ENCODE measurements around the gene AKT1S1. TPM values are rescaled to one million over a fixed set of nuclear protein-coding genes. Genes with fewer than 3 reads are reported as not detected.
A peak's percentile ranks its signal among the peaks of the same experiment; 100 is the strongest.

Gene AKT1S1
- total and polyA plus RNA-seq, 5 donors from 2014 or later, result 3.0 to 12.9 (median 4.1) TPM

DNA sequence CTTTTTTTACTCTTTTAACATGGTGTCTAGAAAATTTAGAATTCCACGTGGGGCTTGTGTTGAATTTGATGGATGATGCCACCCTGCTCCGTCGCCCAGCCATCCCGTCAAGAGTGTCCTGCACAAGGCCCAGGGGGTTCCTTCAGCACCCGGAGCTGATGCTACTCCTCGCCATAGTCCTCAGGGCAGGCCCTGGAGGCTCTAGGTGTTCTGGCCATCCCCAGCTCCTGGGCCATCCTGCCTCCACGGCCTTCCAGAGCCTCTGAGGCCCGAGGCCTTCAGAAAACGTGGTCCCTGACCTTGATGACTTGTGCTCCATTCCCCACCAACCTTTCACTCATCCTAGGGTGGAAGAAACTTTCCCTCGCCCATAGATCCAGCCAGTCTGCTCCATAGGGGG, 3.3 kb downstream of the AKT1S1 start:
- peaks cover 0 to 50% (median 15%) of the 10 kb centered on the region in 4 donors for H3K4me1 Mint-ChIP-seq
- DNase-seq (no peak), ATAC-seq (ENCODE audit: low read depth in 2 of 2) (no peak)
- no peak overlapping the region for H3K4me3 ChIP-seq (ENCODE audit: low read depth, low read length)
- no peaks in the 10 kb centered on the region for H3K27me3 ChIP-seq (ENCODE audit: control insufficient read depth, insufficient read depth, low read length)
- H3K36me3 Mint-ChIP-seq, result peaks cover 4% of the 10 kb centered on the region
- no peaks in the 10 kb centered on the region for H3K36me3 ChIP-seq (ENCODE audit: control insufficient read depth, insufficient read depth, low read length)
- H3K4me3 Mint-ChIP-seq, result peak overlapping the region in 2 of 4 donors; percentile 5 to 33
- H3K9me3 Mint-ChIP-seq, result no peaks in the 10 kb centered on the region
- H3K27ac ChIP-seq (ENCODE audit: insufficient read depth, low read length, poor library complexity, severe bottlenecking), result no peak overlapping the region
- H3K27me3 Mint-ChIP-seq, result no peaks in the 10 kb centered on the region
- no peak overlapping the region for H3K27ac Mint-ChIP-seq
- H3K4me1 ChIP-seq (ENCODE audit: control insufficient read depth, insufficient read depth, low read length, poor library complexity, severe bottlenecking), result peaks cover 36% of the 10 kb centered on the region
- H3K9me3 ChIP-seq (ENCODE audit: control insufficient read depth in 2 of 2, low read length in 2 of 2), result no peaks in the 10 kb centered on the region

DNA sequence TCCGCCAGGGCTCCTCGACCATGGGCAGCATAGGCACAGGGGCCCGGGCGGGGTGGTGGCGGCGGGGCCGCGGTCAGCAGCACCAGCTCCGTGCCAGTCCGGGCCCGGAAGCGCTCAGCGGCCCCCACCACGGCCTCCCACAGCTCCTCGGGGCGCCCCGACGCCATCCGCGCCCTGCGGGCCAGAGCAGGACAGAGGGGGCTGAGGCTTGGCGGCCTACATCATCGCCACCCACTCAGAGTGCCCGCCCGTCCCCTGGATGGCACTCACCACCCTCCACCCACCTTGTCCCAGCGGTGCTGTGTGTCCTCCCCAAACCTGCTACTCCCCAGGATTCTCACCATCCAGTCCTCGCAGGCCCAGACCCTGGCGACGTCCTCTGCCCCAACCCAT, 4.0 kb downstream of the AKT1S1 start:
- Mint-ChIP-seq H3K4me1 (peaks cover 0 to 43% (median 12%) of the 10 kb centered on the region in 4 donors), H3K9me3 (no peaks in the 10 kb centered on the region), H3K36me3 (peaks cover 3% of the 10 kb centered on the region), H3K4me3 (no peak overlapping the region), H3K27ac (no peak overlapping the region), H3K27me3 (no peaks in the 10 kb centered on the region)
- H3K27ac ChIP-seq (ENCODE audit: insufficient read depth, low read length, poor library complexity, severe bottlenecking), result no peak overlapping the region
- no peak overlapping the region for H3K4me3 ChIP-seq (ENCODE audit: low read depth, low read length)
- ATAC-seq (ENCODE audit: low read depth in 2 of 2), result no peak
- DNase-seq, result no peak
- no peaks in the 10 kb centered on the region for H3K27me3 ChIP-seq (ENCODE audit: control insufficient read depth, insufficient read depth, low read length)
- peaks cover 34% of the 10 kb centered on the region for H3K4me1 ChIP-seq (ENCODE audit: control insufficient read depth, insufficient read depth, low read length, poor library complexity, severe bottlenecking)
- H3K9me3 ChIP-seq (ENCODE audit: control insufficient read depth in 2 of 2, low read length in 2 of 2), result no peaks in the 10 kb centered on the region
- H3K36me3 ChIP-seq (ENCODE audit: control insufficient read depth, insufficient read depth, low read length), result no peaks in the 10 kb centered on the region

DNA sequence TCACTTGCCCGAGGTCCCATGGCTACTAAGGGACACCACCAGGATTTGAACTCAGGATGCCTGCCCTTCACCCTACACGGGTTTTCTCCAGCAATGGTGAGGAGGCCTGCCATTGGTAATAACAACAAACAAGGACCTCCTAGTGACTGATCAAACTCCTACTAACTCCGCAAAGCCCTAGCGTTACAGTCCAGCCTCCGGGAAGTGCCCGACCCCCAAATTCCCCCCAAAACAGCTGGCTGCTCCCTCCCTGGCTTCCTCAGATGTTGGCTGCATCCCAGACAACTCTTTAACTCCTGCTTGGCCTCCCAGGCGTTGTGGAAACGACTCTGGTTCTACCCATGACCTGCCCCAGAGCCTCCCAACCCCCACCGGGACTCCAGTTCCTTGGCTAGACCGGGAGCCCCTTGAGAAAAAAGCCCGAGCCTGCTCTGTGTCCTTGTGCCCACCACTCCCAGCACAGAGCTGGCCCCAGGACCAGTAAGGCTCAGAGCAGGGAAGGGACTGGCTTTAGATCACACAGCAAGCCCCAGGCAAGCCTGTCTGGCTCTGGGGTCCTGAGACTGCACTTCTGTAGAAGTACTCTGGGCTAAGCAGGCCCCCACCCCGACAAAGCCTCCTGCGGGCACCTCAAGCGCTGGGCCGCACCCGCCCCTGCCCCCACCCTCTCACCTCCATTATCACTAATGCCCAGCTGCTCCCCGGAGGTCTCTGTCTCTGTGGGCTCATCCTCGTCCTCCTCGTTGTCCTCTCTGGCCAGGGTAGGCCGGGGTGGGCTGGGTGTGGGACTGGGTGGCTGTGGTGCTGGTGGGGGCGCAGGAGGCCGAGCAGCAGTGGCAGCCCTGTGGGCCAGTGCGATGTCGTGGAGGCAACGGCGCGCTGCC, 4.7 kb downstream of the AKT1S1 start:
- no peak for DNase-seq
- peak overlapping the region in 3 of 4 donors; percentile 58 to 82 (median 61) for H3K4me3 Mint-ChIP-seq

DNA sequence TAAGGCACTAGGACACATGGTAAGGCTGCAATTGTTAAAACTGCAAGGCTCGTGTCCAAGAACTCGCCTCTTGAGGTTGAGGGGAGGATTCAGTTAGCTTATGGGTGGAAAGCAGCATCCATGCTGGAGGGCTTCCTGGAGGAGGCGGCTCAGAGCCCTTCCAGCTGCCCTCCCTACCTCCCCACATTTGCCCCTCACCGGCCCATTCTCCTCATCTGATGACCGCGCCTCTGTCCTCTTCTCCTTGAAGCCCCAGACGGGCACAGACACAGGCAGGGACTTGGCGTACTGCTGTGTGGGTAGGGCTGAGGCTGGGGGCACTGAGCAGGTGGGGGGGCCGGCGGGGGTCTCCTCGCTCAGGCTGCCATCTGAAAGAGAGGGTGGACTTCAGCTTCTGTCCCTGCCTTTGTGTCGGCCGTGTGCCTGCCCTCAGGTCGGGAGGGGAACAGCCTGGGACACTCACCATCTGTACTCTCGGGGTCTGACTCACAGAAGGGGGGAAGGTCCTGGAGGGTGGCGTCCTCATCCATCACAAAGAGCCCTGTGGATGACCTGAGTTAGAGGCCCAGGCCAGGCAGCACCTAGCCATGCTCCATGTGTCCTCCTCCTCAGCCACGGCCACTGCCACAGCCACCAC, 5.7 kb downstream of the AKT1S1 start:
- Histone ChIP-seq H3K4me3 (ENCODE audit: low read depth, low read length) (no peak overlapping the region), H3K4me1 (ENCODE audit: control insufficient read depth, insufficient read depth, low read length, poor library complexity, severe bottlenecking) (peaks cover 40% of the 10 kb centered on the region), H3K27ac (ENCODE audit: insufficient read depth, low read length, poor library complexity, severe bottlenecking) (no peak overlapping the region), H3K27me3 (ENCODE audit: control insufficient read depth, insufficient read depth, low read length) (no peaks in the 10 kb centered on the region), H3K36me3 (ENCODE audit: control insufficient read depth, insufficient read depth, low read length) (no peaks in the 10 kb centered on the region), H3K9me3 (ENCODE audit: control insufficient read depth in 2 of 2, low read length in 2 of 2) (no peaks in the 10 kb centered on the region)
- no peak for ATAC-seq (ENCODE audit: low read depth in 2 of 2)
- peak overlapping the region; percentile 31 to 89 (median 60) for H3K4me3 Mint-ChIP-seq
- no peaks in the 10 kb centered on the region for H3K36me3 Mint-ChIP-seq
- peak overlapping the region in 1 of 3 donors; percentile 32 for H3K27ac Mint-ChIP-seq
- H3K27me3 Mint-ChIP-seq, result peaks cover 10% of the 10 kb centered on the region
- no peaks in the 10 kb centered on the region for H3K9me3 Mint-ChIP-seq
- no peak for DNase-seq
- H3K4me1 Mint-ChIP-seq, result peaks cover 0 to 54% (median 12%) of the 10 kb centered on the region in 4 donors

More for the DNA sequence above, 4.7 kb downstream of the AKT1S1 start:
- Histone ChIP-seq H3K36me3 (ENCODE audit: control insufficient read depth, insufficient read depth, low read length) (no peaks in the 10 kb centered on the region), H3K27ac (ENCODE audit: insufficient read depth, low read length, poor library complexity, severe bottlenecking) (no peak overlapping the region), H3K4me1 (ENCODE audit: control insufficient read depth, insufficient read depth, low read length, poor library complexity, severe bottlenecking) (peaks cover 33% of the 10 kb centered on the region), H3K4me3 (ENCODE audit: low read depth, low read length) (no peak overlapping the region), H3K27me3 (ENCODE audit: control insufficient read depth, insufficient read depth, low read length) (no peaks in the 10 kb centered on the region), H3K9me3 (ENCODE audit: control insufficient read depth in 2 of 2, low read length in 2 of 2) (no peaks in the 10 kb centered on the region)
- no peak for ATAC-seq (ENCODE audit: low read depth in 2 of 2)
- peaks cover 4% of the 10 kb centered on the region for H3K27me3 Mint-ChIP-seq
- no peaks in the 10 kb centered on the region for H3K36me3 Mint-ChIP-seq
- H3K27ac Mint-ChIP-seq, result peak overlapping the region in 1 of 3 donors; percentile 32
- H3K9me3 Mint-ChIP-seq, result no peaks in the 10 kb centered on the region
- H3K4me1 Mint-ChIP-seq, result peaks cover 0 to 46% (median 9%) of the 10 kb centered on the region in 4 donors

DNA sequence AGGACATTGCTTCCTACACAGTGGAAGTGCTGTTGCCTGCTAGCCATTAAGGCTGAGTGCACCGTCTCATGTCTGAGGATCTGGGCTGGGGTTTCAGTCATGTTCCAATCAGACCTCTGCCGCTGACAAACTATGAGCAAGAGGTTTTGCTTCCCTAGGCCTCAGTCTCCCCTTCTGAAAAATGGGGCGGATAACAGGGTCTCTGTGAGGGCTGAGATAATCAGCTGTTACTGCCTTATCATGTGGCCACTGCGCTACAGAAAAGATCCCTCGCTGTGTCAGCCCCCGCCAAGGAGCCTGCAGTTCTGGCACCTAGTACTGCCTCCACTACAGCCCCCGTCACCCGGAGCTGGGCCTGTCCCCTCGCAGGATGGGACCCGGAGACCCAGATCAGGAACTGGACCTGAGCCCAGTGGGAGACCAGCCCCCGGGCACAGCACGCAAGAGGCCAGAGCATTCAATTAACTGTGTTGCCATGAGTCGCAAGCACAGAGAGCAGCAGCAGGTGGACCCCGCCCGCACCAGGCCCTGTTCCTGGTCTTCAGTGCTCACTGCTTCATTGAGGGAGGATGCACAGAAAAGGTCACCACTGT, 6.8 kb downstream of the AKT1S1 start:
- Histone ChIP-seq H3K9me3 (ENCODE audit: control insufficient read depth in 2 of 2, low read length in 2 of 2) (no peaks in the 10 kb centered on the region), H3K36me3 (ENCODE audit: control insufficient read depth, insufficient read depth, low read length) (no peaks in the 10 kb centered on the region), H3K4me3 (ENCODE audit: low read depth, low read length) (peak overlapping the region; percentile 58), H3K4me1 (ENCODE audit: control insufficient read depth, insufficient read depth, low read length, poor library complexity, severe bottlenecking) (peaks cover 42% of the 10 kb centered on the region), H3K27me3 (ENCODE audit: control insufficient read depth, insufficient read depth, low read length) (no peaks in the 10 kb centered on the region), H3K27ac (ENCODE audit: insufficient read depth, low read length, poor library complexity, severe bottlenecking) (peak overlapping the region; percentile 98)
- no peak for DNase-seq
- Mint-ChIP-seq H3K4me1 (peaks cover 0 to 59% (median 19%) of the 10 kb centered on the region in 4 donors), H3K27me3 (peaks cover 10% of the 10 kb centered on the region), H3K9me3 (no peaks in the 10 kb centered on the region), H3K36me3 (no peaks in the 10 kb centered on the region), H3K4me3 (peak overlapping the region in 2 of 4 donors; percentile 57 to 93), H3K27ac (peak overlapping the region in 1 of 3 donors; percentile 84)
- no peak for ATAC-seq (ENCODE audit: low read depth in 2 of 2)

DNA sequence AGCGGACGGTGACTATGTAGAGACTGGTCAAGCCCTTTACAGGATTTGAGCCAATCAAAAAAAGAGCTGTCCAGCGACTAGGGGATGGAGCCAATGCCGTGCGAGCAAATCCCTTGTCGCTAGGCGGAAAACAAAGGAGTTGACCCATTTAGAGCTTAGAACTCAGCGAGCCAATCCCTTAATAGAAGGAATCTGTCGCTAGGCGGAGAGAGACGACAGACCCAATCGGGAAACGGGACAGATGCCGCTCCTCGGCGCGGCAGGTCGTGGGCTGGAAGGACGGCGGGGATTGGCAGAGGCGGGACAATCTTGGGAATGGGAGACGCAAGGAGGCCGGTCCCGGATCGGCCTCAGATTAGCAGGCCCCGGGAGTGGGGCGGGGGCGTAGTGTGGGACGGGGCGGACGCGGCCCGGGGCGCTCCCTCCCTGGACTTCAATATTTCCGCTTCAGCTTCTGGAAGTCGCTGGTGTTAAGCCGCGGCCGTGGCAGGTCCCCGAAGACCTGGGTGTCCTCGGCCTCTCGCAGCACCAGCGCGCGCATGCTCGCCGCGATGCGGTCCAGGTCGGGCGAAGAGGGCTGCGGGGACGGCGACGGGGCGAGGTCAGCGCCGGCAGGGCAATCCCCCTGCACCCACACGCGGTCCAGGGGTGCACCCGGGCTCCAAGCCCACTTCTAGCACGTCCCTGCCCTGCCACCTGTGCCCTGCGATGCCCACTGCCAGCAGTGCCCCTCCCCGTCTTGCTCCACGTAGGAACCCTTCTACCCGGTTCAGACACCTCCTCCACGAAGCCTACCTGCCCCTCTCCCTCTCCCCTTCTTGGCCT, 7.5 kb downstream of the AKT1S1 start:
- Histone ChIP-seq H3K27ac (ENCODE audit: insufficient read depth, low read length, poor library complexity, severe bottlenecking) (peak overlapping the region; percentile 98), H3K4me3 (ENCODE audit: low read depth, low read length) (peak overlapping the region; percentile 60), H3K27me3 (ENCODE audit: control insufficient read depth, insufficient read depth, low read length) (no peaks in the 10 kb centered on the region), H3K36me3 (ENCODE audit: control insufficient read depth, insufficient read depth, low read length) (peaks cover 3% of the 10 kb centered on the region), H3K4me1 (ENCODE audit: control insufficient read depth, insufficient read depth, low read length, poor library complexity, severe bottlenecking) (peaks cover 40% of the 10 kb centered on the region), H3K9me3 (ENCODE audit: control insufficient read depth in 2 of 2, low read length in 2 of 2) (no peaks in the 10 kb centered on the region)
- ATAC-seq (ENCODE audit: low read depth in 2 of 2) (peak; percentile 81), DNase-seq (peak; percentile 87 to 99 (median 89))
- Mint-ChIP-seq H3K4me3 (peak overlapping the region in 2 of 4 donors; percentile 57 to 93), H3K4me1 (peaks cover 0 to 58% (median 21%) of the 10 kb centered on the region in 4 donors), H3K36me3 (no peaks in the 10 kb centered on the region), H3K27me3 (peaks cover 10% of the 10 kb centered on the region), H3K9me3 (no peaks in the 10 kb centered on the region), H3K27ac (peak overlapping the region in 1 of 3 donors; percentile 84)

DNA sequence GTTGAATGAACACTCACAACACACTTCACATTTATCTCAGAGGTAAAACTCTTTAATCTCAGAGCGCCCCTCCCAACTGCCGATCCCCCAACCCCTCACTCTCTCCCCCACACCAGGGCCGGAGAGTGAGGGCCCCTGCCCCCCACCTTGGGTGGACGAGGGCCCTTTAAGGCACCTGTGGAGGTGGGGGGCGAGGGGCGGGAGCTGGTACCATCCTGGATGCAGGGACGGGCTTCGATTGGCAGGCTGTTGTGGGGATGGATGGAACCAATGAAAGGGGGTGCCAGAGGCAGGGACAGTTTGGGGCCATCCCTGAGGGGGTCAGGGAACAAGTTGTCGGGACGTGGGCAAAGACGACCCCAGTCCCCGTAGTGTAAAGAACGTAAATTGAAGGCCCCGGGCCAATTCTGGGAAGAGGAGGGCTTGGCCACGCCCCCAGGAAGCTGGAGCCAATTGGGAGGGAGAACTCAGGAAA, 8.1 kb downstream of the AKT1S1 start:
- H3K9me3 Mint-ChIP-seq, result no peaks in the 10 kb centered on the region
- DNase-seq (no peak), ATAC-seq (ENCODE audit: low read depth in 2 of 2) (peak; percentile 2 to 7)
- peaks cover 0 to 52% (median 22%) of the 10 kb centered on the region in 4 donors for H3K4me1 Mint-ChIP-seq
- peak overlapping the region; percentile 98 for H3K27ac ChIP-seq (ENCODE audit: insufficient read depth, low read length, poor library complexity, severe bottlenecking)
- peak overlapping the region in 2 of 3 donors; percentile 52 to 88 for H3K27ac Mint-ChIP-seq
- H3K4me1 ChIP-seq (ENCODE audit: control insufficient read depth, insufficient read depth, low read length, poor library complexity, severe bottlenecking), result peaks cover 40% of the 10 kb centered on the region
- peak overlapping the region in 1 of 4 donors; percentile 99 for H3K4me3 Mint-ChIP-seq
- no peaks in the 10 kb centered on the region for H3K36me3 Mint-ChIP-seq
- no peaks in the 10 kb centered on the region for H3K27me3 ChIP-seq (ENCODE audit: control insufficient read depth, insufficient read depth, low read length)
- H3K27me3 Mint-ChIP-seq, result peaks cover 10% of the 10 kb centered on the region
- no peaks in the 10 kb centered on the region for H3K9me3 ChIP-seq (ENCODE audit: control insufficient read depth in 2 of 2, low read length in 2 of 2)
- peaks cover 6% of the 10 kb centered on the region for H3K36me3 ChIP-seq (ENCODE audit: control insufficient read depth, insufficient read depth, low read length)
- peak overlapping the region; percentile 60 for H3K4me3 ChIP-seq (ENCODE audit: low read depth, low read length)

All from CD4-positive, CD25-positive, alpha-beta regulatory T cell (primary cell).